H9 (cell line): ENCODE results near the gene STARD3. TPM values are rescaled to one million over a fixed set of nuclear protein-coding genes. Genes with fewer than 3 reads are reported as not detected.

Experiments
- DNase-seq: peaks from one replicate; pipeline ENCODE4 v3.0.0-alpha.2; 2017
- H2AFZ ChIP-seq: one replicate; pipeline ENCODE4 v1.6.1; 2013; ENCODE audit warnings: mild to moderate bottlenecking, low read length, control low read depth, moderate library complexity
- H2AK5ac ChIP-seq: 2 replicates; pipeline ENCODE4 v1.6.1; 2013; ENCODE audit warnings: low read length, control low read depth, mixed read lengths; ENCODE audit not compliant: insufficient read length
- H2BK120ac ChIP-seq: one replicate; pipeline ENCODE4 v1.6.1; 2013; ENCODE audit warnings: low read depth, mild to moderate bottlenecking, low read length, control low read depth, inconsistent platforms; ENCODE audit not compliant: poor library complexity, severe bottlenecking
- H2BK12ac ChIP-seq: 2 replicates; pipeline ENCODE4 v1.6.1; 2013; ENCODE audit warnings: low read length, control low read depth, mixed read lengths, low read depth; ENCODE audit not compliant: insufficient read length
- H2BK15ac ChIP-seq: 2 replicates; pipeline ENCODE4 v1.6.1; 2013; ENCODE audit warnings: low read depth, low read length, control low read depth
- H2BK20ac ChIP-seq: one replicate; pipeline ENCODE4 v1.6.1; 2013; ENCODE audit warnings: low read depth, mild to moderate bottlenecking, low read length, control low read depth, inconsistent platforms; ENCODE audit not compliant: poor library complexity, severe bottlenecking
- H2BK5ac ChIP-seq: 2 replicates; pipeline ENCODE4 v1.6.1; 2013; ENCODE audit warnings: low read length, control low read depth, mixed read lengths; ENCODE audit not compliant: insufficient read length
- H3K14ac ChIP-seq: 2 replicates; pipeline ENCODE4 v1.6.1; 2013; ENCODE audit warnings: low read length, control low read depth; ENCODE audit not compliant: insufficient read depth
- H3K18ac ChIP-seq: 2 replicates; pipeline ENCODE4 v1.6.1; 2013; ENCODE audit warnings: low read depth, mild to moderate bottlenecking, mixed read lengths, low read length, control low read depth; ENCODE audit not compliant: insufficient read length
- H3K23ac ChIP-seq: 2 replicates; pipeline ENCODE4 v1.6.1; 2013; ENCODE audit warnings: low read length, control low read depth, mixed read lengths, low read depth; ENCODE audit not compliant: insufficient read length
- H3K23me2 ChIP-seq: 2 replicates; pipeline ENCODE4 v1.6.1; 2013; ENCODE audit warnings: low read depth, mild to moderate bottlenecking, mixed read lengths, low read length, control low read depth; ENCODE audit not compliant: insufficient read length, poor library complexity, severe bottlenecking
- H3K27ac ChIP-seq: 2 replicates; pipeline ENCODE4 v1.5.1; 2013; ENCODE audit warnings: low read length, control low read depth, mixed read lengths, low read depth; ENCODE audit not compliant: insufficient read length
- H3K27me3 ChIP-seq: 2 replicates; pipeline ENCODE4 v1.6.1; 2013; ENCODE audit warnings: low read length, control low read depth, inconsistent platforms; ENCODE audit not compliant: insufficient read depth
- H3K4ac ChIP-seq: 2 replicates; pipeline ENCODE4 v1.6.1; 2013; ENCODE audit warnings: low read depth, mild to moderate bottlenecking, control low read depth, inconsistent platforms, low read length, moderate library complexity
- H3K4me1 ChIP-seq: 2 replicates; pipeline ENCODE4 v1.6.1; 2013; ENCODE audit warnings: low read length, control low read depth, inconsistent platforms; ENCODE audit not compliant: insufficient read depth
- H3K4me2 ChIP-seq: 2 replicates; pipeline ENCODE4 v1.6.1; 2013; ENCODE audit warnings: low read length, control low read depth, mixed read lengths; ENCODE audit not compliant: insufficient read length, insufficient read depth
- H3K56ac ChIP-seq: 2 replicates; pipeline ENCODE4 v1.6.1; 2013; ENCODE audit warnings: low read depth, mild to moderate bottlenecking, mixed read lengths, low read length, control low read depth; ENCODE audit not compliant: insufficient read length
- H3K79me1 ChIP-seq: 2 replicates; pipeline ENCODE4 v1.6.1; 2013; ENCODE audit warnings: low read depth, mild to moderate bottlenecking, moderate library complexity, low read length, control low read depth, inconsistent platforms; ENCODE audit not compliant: insufficient read depth, poor library complexity, severe bottlenecking
- H3K79me2 ChIP-seq: 2 replicates; pipeline ENCODE4 v1.6.1; 2013; ENCODE audit warnings: low read length, control low read depth, inconsistent platforms; ENCODE audit not compliant: insufficient read depth
- H3K9ac ChIP-seq: 2 replicates; pipeline ENCODE4 v1.6.1; 2013; ENCODE audit warnings: low read length, control low read depth, mixed read lengths; ENCODE audit not compliant: insufficient read length; ENCODE audit errors: extremely low read depth
- H3K9me3 ChIP-seq: one replicate; pipeline ENCODE4 v1.6.1; 2013; ENCODE audit warnings: low read depth, low read length, inconsistent platforms; ENCODE audit not compliant: control insufficient read depth
- H3T11ph ChIP-seq: one replicate; pipeline ENCODE4 v1.6.1; 2013; ENCODE audit warnings: mild to moderate bottlenecking, low read length, control low read depth, inconsistent platforms
- H4K20me1 ChIP-seq: one replicate; pipeline ENCODE4 v1.6.1; 2013; ENCODE audit not compliant: control insufficient read depth, insufficient read length, insufficient read depth
- H4K5ac ChIP-seq: 2 replicates; pipeline ENCODE4 v1.6.1; 2013; ENCODE audit warnings: low read depth, mild to moderate bottlenecking, mixed read lengths, low read length, control low read depth; ENCODE audit not compliant: insufficient read length
- H4K8ac ChIP-seq: replicated peaks from 2 replicates; pipeline ENCODE4 v1.6.1; 2013; ENCODE audit warnings: low read length, control low read depth, mixed read lengths, low read depth; ENCODE audit not compliant: insufficient read length
- H4K91ac ChIP-seq: 2 replicates; pipeline ENCODE4 v1.6.1; 2013; ENCODE audit warnings: low read depth, mild to moderate bottlenecking, moderate library complexity, mixed read lengths, low read length, control low read depth; ENCODE audit not compliant: insufficient read length
- H3K27ac Mint-ChIP-seq, 3 experiments: 2 replicates in 2 of 3; 3 replicates in 1 of 3; pipeline ENCODE4 v1.8.0; 2020 to 2021; ENCODE audit warnings: mixed read lengths in 3 of 3, mild to moderate bottlenecking in 1 of 3, moderate library complexity in 1 of 3
- H3K27me3 Mint-ChIP-seq: 2 replicates; pipeline ENCODE4 v1.8.0; 2021; ENCODE audit warnings: low read depth, mild to moderate bottlenecking, moderate library complexity, mixed read lengths
- H3K36me3 Mint-ChIP-seq, 3 experiments: 2 replicates in 2 of 3; 3 replicates in 1 of 3; pipeline ENCODE4 v1.8.0; 2020 to 2021; ENCODE audit warnings: low read depth in 3 of 3, mixed read lengths in 3 of 3; ENCODE audit not compliant: insufficient read depth in 1 of 3
- H3K4me1 Mint-ChIP-seq, 2 experiments: 2 replicates each; pipeline ENCODE4 v1.8.0; 2020; ENCODE audit warnings: mixed read lengths in 2 of 2
- H3K4me3 Mint-ChIP-seq, 2 experiments: 2 replicates in 1 of 2; 3 replicates in 1 of 2; pipeline ENCODE4 v1.8.0; 2020 to 2021; ENCODE audit warnings: mild to moderate bottlenecking in 2 of 2, mixed read lengths in 2 of 2, moderate library complexity in 1 of 2
- H3K9me3 Mint-ChIP-seq, 2 experiments: 2 replicates in 1 of 2; 3 replicates in 1 of 2; pipeline ENCODE4 v1.8.0; 2020; ENCODE audit warnings: mild to moderate bottlenecking in 2 of 2, mixed read lengths in 2 of 2, moderate library complexity in 1 of 2
- WGBS: extraction: QIAGEN DNeasy Blood & Tissue Kit; methylation state at CpG from one replicate; pipeline ENCODE4 v1.1.7; 2013; ENCODE audit warnings: missing lambda C conversion rate, low lambda C conversion rate, mixed read lengths; ENCODE audit not compliant: insufficient read length; ENCODE audit errors: extremely low coverage; 5-methylcytosine and 5-hydroxymethylcytosine counted together
- total RNA-seq: library from RNA; stranded (reverse); gene quantifications from 2 replicates; pipeline ENCODE4 v1.2.1, GENCODE V29; 2021
- TF ChIP-seq, protein P1 (sequence below): fragments of 200-600 bp; sonication (generic); conservative IDR thresholded peaks from 3 replicates; pipeline ENCODE4 v1.8.0; 2021; ENCODE audit warnings: antibody characterized with exemption, mild to moderate bottlenecking

Gene STARD3
- total RNA-seq, 1 experiment from 2014 or later, result 51.3 TPM

DNA sequence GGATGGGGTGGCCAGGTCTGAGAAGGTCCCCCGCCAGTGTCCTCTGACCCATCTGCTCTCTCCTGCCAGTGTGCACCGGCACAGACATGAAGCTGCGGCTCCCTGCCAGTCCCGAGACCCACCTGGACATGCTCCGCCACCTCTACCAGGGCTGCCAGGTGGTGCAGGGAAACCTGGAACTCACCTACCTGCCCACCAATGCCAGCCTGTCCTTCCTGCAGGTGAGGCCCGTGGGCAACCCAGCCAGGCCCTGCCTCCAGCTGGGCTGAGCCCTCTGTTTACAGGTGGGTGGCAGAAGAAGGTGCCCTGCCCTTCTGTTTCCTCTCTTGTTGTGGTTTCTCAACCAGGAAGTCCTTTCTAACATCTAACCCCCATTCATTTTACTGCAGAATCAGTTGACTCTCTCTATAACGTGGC is 70.0 kb downstream of the STARD3 start:
- no peaks in the 10 kb centered on the region for H3K79me1 ChIP-seq

More for the DNA sequence above, 70.0 kb downstream of the STARD3 start:
- Histone ChIP-seq H3K27me3 (no peaks in the 10 kb centered on the region), H3K4me1 (peaks cover 8% of the 10 kb centered on the region), H2BK5ac (no peak overlapping the region), H4K20me1 (no peaks in the 10 kb centered on the region), H3K27ac (no peak overlapping the region), H3K9ac (no peak overlapping the region), H3K79me2 (peaks cover 39% of the 10 kb centered on the region; the same call in 1 of the 2 replicates), H4K5ac (no peak overlapping the region), H4K91ac (no peak overlapping the region), H3K4ac (no peak overlapping the region), H2AK5ac (no peak overlapping the region), H2BK15ac (no peak overlapping the region), H3K9me3 (no peaks in the 10 kb centered on the region), H3T11ph (no peak overlapping the region), H2AFZ (no peak overlapping the region), H3K14ac (no peak overlapping the region), H3K56ac (no peak overlapping the region), H2BK20ac (no peak overlapping the region), H3K4me2 (no peak overlapping the region), H2BK120ac (no peak overlapping the region), H4K8ac (no peak overlapping the region), H3K23me2 (no peaks in the 10 kb centered on the region), H3K23ac (no peak overlapping the region), H3K18ac (no peak overlapping the region), H2BK12ac (no peak overlapping the region)
- Mint-ChIP-seq H3K4me3 (peak overlapping the region in 1 of 2 experiments; percentile 11; a peak in 1 of 5 replicates), H3K36me3 (peaks cover 61 to 76% (median 64%) of the 10 kb centered on the region in 3 experiments), H3K4me1 (peaks cover 38 to 41% of the 10 kb centered on the region in 2 experiments), H3K27ac (peak overlapping the region; percentile 32 to 80 (median 77); a peak in 4 of 7 replicates), H3K27me3 (no peaks in the 10 kb centered on the region; the same call in 1 of the 2 replicates), H3K9me3 (no peaks in the 10 kb centered on the region)
- no CpG with 5 or more reads among the region's 7 CpGs for WGBS
- TF ChIP-seq, protein P1, sequence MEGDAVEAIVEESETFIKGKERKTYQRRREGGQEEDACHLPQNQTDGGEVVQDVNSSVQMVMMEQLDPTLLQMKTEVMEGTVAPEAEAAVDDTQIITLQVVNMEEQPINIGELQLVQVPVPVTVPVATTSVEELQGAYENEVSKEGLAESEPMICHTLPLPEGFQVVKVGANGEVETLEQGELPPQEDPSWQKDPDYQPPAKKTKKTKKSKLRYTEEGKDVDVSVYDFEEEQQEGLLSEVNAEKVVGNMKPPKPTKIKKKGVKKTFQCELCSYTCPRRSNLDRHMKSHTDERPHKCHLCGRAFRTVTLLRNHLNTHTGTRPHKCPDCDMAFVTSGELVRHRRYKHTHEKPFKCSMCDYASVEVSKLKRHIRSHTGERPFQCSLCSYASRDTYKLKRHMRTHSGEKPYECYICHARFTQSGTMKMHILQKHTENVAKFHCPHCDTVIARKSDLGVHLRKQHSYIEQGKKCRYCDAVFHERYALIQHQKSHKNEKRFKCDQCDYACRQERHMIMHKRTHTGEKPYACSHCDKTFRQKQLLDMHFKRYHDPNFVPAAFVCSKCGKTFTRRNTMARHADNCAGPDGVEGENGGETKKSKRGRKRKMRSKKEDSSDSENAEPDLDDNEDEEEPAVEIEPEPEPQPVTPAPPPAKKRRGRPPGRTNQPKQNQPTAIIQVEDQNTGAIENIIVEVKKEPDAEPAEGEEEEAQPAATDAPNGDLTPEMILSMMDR, result no peak
- no peak for DNase-seq
